IMR-90 (cell line): ENCODE measurements around the gene CEACAM21. TPM values are rescaled to one million over a fixed set of nuclear protein-coding genes. Genes with fewer than 3 reads are reported as not detected.

ENCODE experiments used
- ATAC-seq: fragments of 200-7000 bp; cut with Tn5 transposase; 2 replicates; pipeline ENCODE4 v1.9.1; 2020; ENCODE audit warnings: low read depth, mild to moderate bottlenecking, moderate library complexity
- BruUV-seq: library from RNA; stranded (reverse); fragments of 400-500 nt; replicated peaks from 2 replicates; lab custom pipeline; 2021; lab: Mats Ljungman, UMichigan
- CTCF ChIA-PET: fragments of 300-600 bp; formaldehyde crosslinking; extraction: SDS; loops from one replicate; lab custom pipeline; 2021; ENCODE audit warnings: antibody characterized with exemption; lab: Yijun Ruan, JAX
- POLR2A ChIA-PET: fragments of 300-600 bp; sonication (Branson Sonifier 250); formaldehyde crosslinking; loops from one replicate; lab custom pipeline; 2022; ENCODE audit warnings: antibody characterized with exemption; ENCODE audit not compliant: unreplicated experiment; lab: Charles Lee
- DNase-seq: peaks from one replicate; pipeline ENCODE4 v3.0.0; 2013
- H2AFZ ChIP-seq: replicated peaks from 2 replicates; pipeline ENCODE3; 2013; ENCODE audit warnings: low read length, mild to moderate bottlenecking; ENCODE audit not compliant: poor library complexity
- H2AK5ac ChIP-seq: 2 replicates; pipeline ENCODE4 v1.6.1; 2013; ENCODE audit warnings: low read depth, low read length, inconsistent platforms
- H2AK9ac ChIP-seq: replicated peaks from 2 replicates; pipeline ENCODE3; 2013; ENCODE audit warnings: mild to moderate bottlenecking, low read depth, low read length, moderate library complexity; ENCODE audit not compliant: poor library complexity
- H2BK120ac ChIP-seq: 2 replicates; pipeline ENCODE4 v1.6.1; 2013; ENCODE audit warnings: low read depth, low read length, inconsistent platforms
- H2BK15ac ChIP-seq: 3 replicates; pipeline ENCODE4 v1.6.1; 2013; ENCODE audit warnings: low read depth, low read length, inconsistent platforms
- H2BK20ac ChIP-seq: 2 replicates; pipeline ENCODE4 v1.6.1; 2013; ENCODE audit warnings: low read depth, mild to moderate bottlenecking, inconsistent platforms, low read length, moderate library complexity
- H2BK5ac ChIP-seq: 2 replicates; pipeline ENCODE4 v1.6.1; 2013; ENCODE audit warnings: mild to moderate bottlenecking, low read depth, low read length, inconsistent platforms; ENCODE audit not compliant: poor library complexity, severe bottlenecking
- H3K14ac ChIP-seq: replicated peaks from 2 replicates; pipeline ENCODE4 v1.6.1; 2013; ENCODE audit warnings: low read depth, low read length, inconsistent platforms
- H3K18ac ChIP-seq: 2 replicates; pipeline ENCODE4 v1.6.1; 2013; ENCODE audit warnings: low read depth, low read length, control low read depth
- H3K23ac ChIP-seq: 2 replicates; pipeline ENCODE4 v1.6.1; 2013; ENCODE audit warnings: low read depth, low read length, inconsistent platforms
- H3K27ac ChIP-seq: 2 replicates; pipeline ENCODE4 v1.5.1; 2013; ENCODE audit warnings: mild to moderate bottlenecking, control low read depth, low read length; ENCODE audit not compliant: insufficient read depth
- H3K27me3 ChIP-seq: 2 replicates; pipeline ENCODE4 v1.6.1; 2013; ENCODE audit warnings: low read length; ENCODE audit not compliant: control insufficient read depth, insufficient read depth
- H3K36me3 ChIP-seq: 2 replicates; pipeline ENCODE4 v1.6.1; 2013; ENCODE audit warnings: low read length, mixed read lengths; ENCODE audit not compliant: control insufficient read depth, insufficient read depth
- H3K4ac ChIP-seq: 2 replicates; pipeline ENCODE4 v1.6.1; 2013; ENCODE audit warnings: low read depth, low read length, inconsistent platforms
- H3K4me1 ChIP-seq: 2 replicates; pipeline ENCODE4 v1.6.1; 2013; ENCODE audit warnings: low read length, mixed read lengths; ENCODE audit not compliant: control insufficient read depth, insufficient read depth
- H3K4me2 ChIP-seq: 2 replicates; pipeline ENCODE4 v1.6.1; 2013; ENCODE audit warnings: low read depth, mild to moderate bottlenecking, control low read depth, low read length, moderate library complexity
- H3K4me3 ChIP-seq: 2 replicates; pipeline ENCODE4 v1.5.1; 2013; ENCODE audit warnings: low read depth, mild to moderate bottlenecking, control low read depth, low read length, moderate library complexity; ENCODE audit not compliant: insufficient read depth
- H3K56ac ChIP-seq: 2 replicates; pipeline ENCODE4 v1.6.1; 2013; ENCODE audit warnings: low read length, inconsistent platforms; ENCODE audit not compliant: insufficient read depth; ENCODE audit errors: extremely low read depth
- H3K79me1 ChIP-seq, 2 experiments: 2 replicates each; pipeline ENCODE4 v1.6.1; 2013; ENCODE audit warnings: low read length in 2 of 2, inconsistent platforms in 1 of 2, low read depth in 1 of 2
- H3K9ac ChIP-seq: 2 replicates; pipeline ENCODE4 v1.6.1; 2013; ENCODE audit warnings: low read depth, low read length, control low read depth
- H3K9me1 ChIP-seq: 2 replicates; pipeline ENCODE4 v1.6.1; 2013; ENCODE audit warnings: low read length, inconsistent platforms; ENCODE audit not compliant: insufficient read depth
- H3K9me3 ChIP-seq: 2 replicates; pipeline ENCODE4 v1.6.1; 2013; ENCODE audit warnings: low read length; ENCODE audit not compliant: control insufficient read depth, insufficient read depth
- H4K20me1 ChIP-seq: 2 replicates; pipeline ENCODE4 v1.6.1; 2013; ENCODE audit warnings: low read length, inconsistent platforms; ENCODE audit not compliant: insufficient read depth
- H4K5ac ChIP-seq: 2 replicates; pipeline ENCODE4 v1.6.1; 2013; ENCODE audit warnings: mild to moderate bottlenecking, low read depth, low read length, control low read depth
- H4K8ac ChIP-seq, 2 experiments: 2 replicates each; pipeline ENCODE4 v1.6.1; 2013; ENCODE audit warnings: low read depth in 2 of 2, low read length in 2 of 2, control low read depth in 1 of 2, inconsistent platforms in 1 of 2
- H4K91ac ChIP-seq: 2 replicates; pipeline ENCODE4 v1.6.1; 2013; ENCODE audit warnings: low read depth, low read length, inconsistent platforms; ENCODE audit not compliant: insufficient read depth
- BHLHE40 ChIP-seq: fragments of 150-350 bp; IDR thresholded peaks from 2 replicates; pipeline ENCODE4 v1.6.1; 2016; ENCODE audit warnings: mild to moderate bottlenecking, low read depth, low read length
- CEBPB ChIP-seq: IDR thresholded peaks from 2 replicates; pipeline ENCODE4 v1.6.1; 2012; ENCODE audit warnings: low read depth, low read length, improper control_type of control experiment
- CHD1 ChIP-seq: IDR thresholded peaks from 2 replicates; pipeline ENCODE4 v1.6.1; 2012; ENCODE audit warnings: low read depth, low read length, improper control_type of control experiment
- ELK1 ChIP-seq: fragments of 150-350 bp; IDR thresholded peaks from 2 replicates; pipeline ENCODE4 v1.6.1; 2016; ENCODE audit warnings: low read depth, mild to moderate bottlenecking, low read length, moderate library complexity, borderline replicate concordance
- FOS ChIP-seq: fragments of 150-350 bp; IDR thresholded peaks from 2 replicates; pipeline ENCODE4 v1.6.1; 2016; ENCODE audit warnings: low read depth, low read length
- MAFK ChIP-seq: IDR thresholded peaks from 2 replicates; pipeline ENCODE4 v1.6.1; 2012; ENCODE audit warnings: low read depth, low read length, improper control_type of control experiment
- MAZ ChIP-seq: IDR thresholded peaks from 2 replicates; pipeline ENCODE4 v1.6.1; 2012; ENCODE audit warnings: low read depth, mild to moderate bottlenecking, low read length, improper control_type of control experiment, moderate library complexity, borderline replicate concordance
- MXI1 ChIP-seq: IDR thresholded peaks from 2 replicates; pipeline ENCODE4 v1.6.1; 2012; ENCODE audit warnings: low read depth, mild to moderate bottlenecking, low read length, moderate library complexity, borderline replicate concordance
- NFE2L2 ChIP-seq: fragments of 150-350 bp; IDR thresholded peaks from 2 replicates; pipeline ENCODE4 v1.6.1; 2016; ENCODE audit warnings: low read depth, mild to moderate bottlenecking, low read length
- POLR2A ChIP-seq: IDR thresholded peaks from 2 replicates; pipeline ENCODE4 v1.6.1; 2012; ENCODE audit warnings: mild to moderate bottlenecking, low read depth, low read length
- RAD21 ChIP-seq: IDR thresholded peaks from 2 replicates; pipeline ENCODE4 v1.6.1; 2012; ENCODE audit warnings: low read length, improper control_type of control experiment
- RCOR1 ChIP-seq: IDR thresholded peaks from 2 replicates; pipeline ENCODE4 v1.6.1; 2012; ENCODE audit warnings: mild to moderate bottlenecking, low read length, improper control_type of control experiment; ENCODE audit not compliant: insufficient replicate concordance
- RFX5 ChIP-seq: IDR thresholded peaks from 2 replicates; pipeline ENCODE4 v1.8.0; 2012; ENCODE audit warnings: low read depth, mild to moderate bottlenecking, low read length, moderate library complexity
- SMC3 ChIP-seq: fragments of 150-350 bp; IDR thresholded peaks from 2 replicates; pipeline ENCODE4 v1.6.1; 2016; ENCODE audit warnings: low read depth, mild to moderate bottlenecking, antibody characterized with exemption, low read length, moderate library complexity
- WGBS, 2 experiments: methylation state at CpG; one replicate each; pipeline versions ENCODE4 v1.1.5 to v1.1.7; 2013; ENCODE audit warnings: missing lambda C conversion rate in 2 of 2; ENCODE audit not compliant: insufficient read length in 1 of 2; ENCODE audit errors: extremely low coverage in 2 of 2; 5-methylcytosine and 5-hydroxymethylcytosine counted together
- dilution Hi-C: fragments of 300-500 bp; cut with HindIII; formaldehyde crosslinking; loops from one replicate; pipeline ENCODE4 v1.14.3; 2018; ENCODE audit warnings: low sequenced_read_pairs; ENCODE audit not compliant: unreplicated experiment
- in situ Hi-C: fragments of 300-500 bp; cut with MboI; formaldehyde crosslinking; loops from 3 replicates; pipeline ENCODE4 v1.14.3; 2019; ENCODE audit warnings: low sequenced_read_pairs, inconsistent platforms, mixed read lengths
- intact Hi-C: fragments of 100-400 bp; cut with micrococcal nuclease; formaldehyde crosslinking; loops from 2 replicates; pipeline ENCODE4 v1.10.0; 2022
- polyA plus RNA-seq, 3 experiments: library from polyadenylated mRNA; depleted of rRNA; stranded (reverse); fragments of >200 nt; gene quantifications; 2 replicates each; pipeline ENCODE4 v1.2.3, GENCODE V29; 2012; ENCODE audit warnings: low replicate concordance in 1 of 3
- total RNA-seq: library from RNA; depleted of rRNA; stranded (reverse); fragments of >200 nt; gene quantifications from 2 replicates; pipeline ENCODE4 v1.2.3, GENCODE V29; 2012
- TF ChIP-seq, protein P1 (sequence below): fragments of 150-350 bp; IDR thresholded peaks from 2 replicates; pipeline ENCODE4 v1.6.1; 2017; ENCODE audit warnings: mild to moderate bottlenecking, antibody characterized with exemption, low read length, low read depth

CEACAM21 gene
- total and polyA plus RNA-seq, 2 of the 4 experiments (the other 2 are of a cell fraction), result not detected

DNA sequence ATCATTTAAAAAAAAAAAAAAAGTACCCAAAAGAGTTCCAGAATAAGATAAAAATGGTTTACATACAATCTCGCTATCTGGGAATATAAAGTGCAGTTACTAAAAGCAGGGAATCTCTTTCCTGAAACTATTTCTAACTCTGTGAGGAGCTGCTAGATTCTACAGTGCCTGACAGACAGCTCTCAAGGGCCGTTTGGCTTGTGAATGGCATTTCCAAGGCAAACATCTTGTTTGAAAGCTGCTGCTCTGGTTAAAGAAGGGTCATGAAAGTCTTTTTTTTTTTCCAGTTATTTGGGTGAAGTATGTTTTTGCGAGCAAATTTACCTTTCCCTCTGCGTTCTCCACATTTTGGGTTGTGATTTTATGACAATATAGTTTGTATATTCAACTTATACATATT lies 29.0 kb upstream of the CEACAM21 start:
- H3K27me3 ChIP-seq, result peaks cover 22% of the 10 kb centered on the region
- H2BK20ac ChIP-seq, result no peak overlapping the region
- H3K18ac ChIP-seq, result no peak overlapping the region
- no peaks in the 10 kb centered on the region for H3K36me3 ChIP-seq
- H3K4me2 ChIP-seq, result no peak overlapping the region
- no peak overlapping the region for H4K91ac ChIP-seq
- H2AK9ac ChIP-seq, result no peak overlapping the region
- no peak overlapping the region for H2AFZ ChIP-seq
- no peaks in the 10 kb centered on the region for H3K79me1 ChIP-seq
- H3K14ac ChIP-seq, result no peak overlapping the region
- in situ Hi-C loops, result no loop called here
- H3K9me3 ChIP-seq, result no peaks in the 10 kb centered on the region
- BruUV-seq, result no TSS peak
- H4K20me1 ChIP-seq, result no peaks in the 10 kb centered on the region
- H3K56ac ChIP-seq, result no peak overlapping the region
- no peak overlapping the region for H3K4me3 ChIP-seq
- ChIA-PET CTCF (interaction anchor here (0.6 kb wide), 1 partner anchor 116 kb away, joined by 7 read pairs; no protein-coding TSS in a partner anchor), POLR2A (no interaction called here)
- ATAC-seq, result no peak
- no peak overlapping the region for H3K23ac ChIP-seq
- intact Hi-C loops, result no loop called here
- no peak overlapping the region for H2BK5ac ChIP-seq
- H3K9me1 ChIP-seq, result no peaks in the 10 kb centered on the region
- H3K4me1 ChIP-seq, result no peaks in the 10 kb centered on the region
- no peak for DNase-seq
- dilution Hi-C loops, result no loop called here
- H3K9ac ChIP-seq, result no peak overlapping the region
- no peak overlapping the region for H3K4ac ChIP-seq
- no peak overlapping the region for H2BK120ac ChIP-seq
- no peak overlapping the region for H3K27ac ChIP-seq
- H2AK5ac ChIP-seq, result no peak overlapping the region
- no peak for TF ChIP-seq RAD21
- TF ChIP-seq, protein P1, sequence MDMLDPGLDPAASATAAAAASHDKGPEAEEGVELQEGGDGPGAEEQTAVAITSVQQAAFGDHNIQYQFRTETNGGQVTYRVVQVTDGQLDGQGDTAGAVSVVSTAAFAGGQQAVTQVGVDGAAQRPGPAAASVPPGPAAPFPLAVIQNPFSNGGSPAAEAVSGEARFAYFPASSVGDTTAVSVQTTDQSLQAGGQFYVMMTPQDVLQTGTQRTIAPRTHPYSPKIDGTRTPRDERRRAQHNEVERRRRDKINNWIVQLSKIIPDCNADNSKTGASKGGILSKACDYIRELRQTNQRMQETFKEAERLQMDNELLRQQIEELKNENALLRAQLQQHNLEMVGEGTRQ, result no peak
- TF ChIP-seq BHLHE40, result no peak
- no peak for TF ChIP-seq CHD1
- no peak for TF ChIP-seq NFE2L2
- no peak for TF ChIP-seq ELK1
- TF ChIP-seq MAZ, result no peak
- TF ChIP-seq CEBPB, result no peak
- TF ChIP-seq RCOR1, result no peak
- TF ChIP-seq MXI1, result no peak
- no peak for TF ChIP-seq POLR2A
- no peak for TF ChIP-seq FOS
- no peak for TF ChIP-seq RFX5
- TF ChIP-seq SMC3, result no peak
- TF ChIP-seq MAFK, result no peak
- WGBS, 2 experiments, result 0% methylated on average over 1 of the region's 4 CpGs; no CpG with 5 or more reads in 1 of the 2 experiments
- no peak overlapping the region for H2BK15ac ChIP-seq
- no peak overlapping the region for H4K5ac ChIP-seq
- H4K8ac ChIP-seq, result no peak overlapping the region
